GM23248 (cell line): ENCODE data around the gene ATM.

Experiments used
- EZH2 ChIP-seq: fragments of 200-600 bp; sonication (generic); IDR thresholded peaks from 2 replicates; pipeline ENCODE4 v1.6.1; 2018; ENCODE audit warnings: antibody characterized with exemption, mild to moderate bottlenecking; ENCODE audit not compliant: insufficient read depth, poor library complexity, severe bottlenecking
- EZH2phosphoT487 ChIP-seq: fragments of 200-600 bp; sonication (generic); IDR thresholded peaks from 2 replicates; pipeline ENCODE4 v1.6.1; 2018; ENCODE audit warnings: antibody characterized with exemption, moderate library complexity, mild to moderate bottlenecking, low read depth; ENCODE audit not compliant: insufficient read depth

DNA sequence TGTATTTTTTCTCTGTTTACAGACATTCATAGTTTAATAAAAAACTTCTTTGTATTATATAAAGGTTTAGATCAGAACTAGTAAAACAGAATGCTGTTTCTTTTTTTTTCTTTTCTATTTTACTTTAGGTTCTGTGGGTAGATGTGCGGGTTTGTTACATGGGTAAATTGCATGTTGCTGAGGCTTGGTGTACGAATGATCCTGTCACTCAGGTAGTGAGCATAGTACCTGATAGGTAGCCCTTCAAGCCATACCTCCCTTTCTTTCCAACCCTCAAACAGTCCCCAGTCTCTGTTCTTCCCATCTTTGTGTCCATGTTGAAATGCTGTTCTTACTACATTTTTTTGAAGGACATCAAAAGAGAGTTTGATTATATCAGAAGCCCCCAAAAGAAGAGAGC lies 3.2 kb downstream of the ATM start:
- TF ChIP-seq EZH2, result no peak
- no peak for TF ChIP-seq EZH2phosphoT487
